HG03565 (cell line): ENCODE measurements around the gene NR1H2.
"Not testable (repeated sequence)": the region's sequence is repeated elsewhere in the genome, so short reads cannot be mapped to it uniquely, and the experiment has no call there.

Experiments
- ATAC-seq: cut with Tn5 transposase; IDR thresholded peaks from one replicate; pipeline ENCODE4 v1.9.1; 2021; ENCODE audit warnings: mild to moderate bottlenecking, moderate library complexity; ENCODE audit not compliant: unreplicated experiment

Gene NR1H2

GRCh38 chr19:50344661-50345318 lies 31.5 kb upstream of the NR1H2 start:
- ATAC-seq: peak; percentile 34

GRCh38 chr19:50347089-50347581 lies 29.1 kb upstream of the NR1H2 start:
- ATAC-seq: peak; percentile 47

GRCh38 chr19:50349277-50350057 lies 26.8 kb upstream of the NR1H2 start:
- ATAC-seq: no peak

- no peak for ATAC-seq
Observed at GRCh38 chr19:50352242-50352641, 24.0 kb upstream of the NR1H2 start.

- ATAC-seq: not testable (repeated sequence)
Observed at GRCh38 chr19:50353487-50353880, 22.8 kb upstream of the NR1H2 start.

- ATAC-seq: no peak
Observed at GRCh38 chr19:50356691-50357177, 19.5 kb upstream of the NR1H2 start.

- ATAC-seq: peak; percentile 43
Observed at GRCh38 chr19:50357178-50358100, 18.8 kb upstream of the NR1H2 start.

- no peak for ATAC-seq
Observed at GRCh38 chr19:50358483-50359327, 17.6 kb upstream of the NR1H2 start.

GRCh38 chr19:50359328-50359818 lies 16.9 kb upstream of the NR1H2 start:
- ATAC-seq: no peak

- no peak for ATAC-seq
Observed at GRCh38 chr19:50361290-50362029, 14.8 kb upstream of the NR1H2 start.

GRCh38 chr19:50362030-50362412 lies 14.2 kb upstream of the NR1H2 start:
- ATAC-seq: no peak

GRCh38 chr19:50362656-50363424 lies 13.4 kb upstream of the NR1H2 start:
- ATAC-seq: no peak

- no peak for ATAC-seq
Observed at GRCh38 chr19:50365434-50366306, 10.6 kb upstream of the NR1H2 start, which contains the start of gene NAPSA. Gene NAPSA (minus strand): TSS chr19:50365639. CDS start chr19:50365621, 18 bp downstream.

GRCh38 chr19:50368649-50369570 lies 7.3 kb upstream of the NR1H2 start:
- ATAC-seq: no peak

- ATAC-seq: no peak
Observed at GRCh38 chr19:50371914-50372475, 4.3 kb upstream of the NR1H2 start.

GRCh38 chr19:50377051-50377461 lies 799 bp downstream of the NR1H2 start:
- no peak for ATAC-seq
